GM13976 (cell line): ENCODE results near the gene TRIO.

Experiments used
- DNase-seq: peaks from one replicate; pipeline ENCODE4 v3.0.0; 2012; ENCODE audit warnings: low spot score
- CTCF ChIP-seq: IDR thresholded peaks from 2 replicates; pipeline ENCODE4 v1.5.1; 2012; ENCODE audit warnings: borderline replicate concordance, mild to moderate bottlenecking; ENCODE audit not compliant: insufficient read depth; ENCODE audit errors: extremely low read depth, missing control alignments, control extremely low read depth
- in situ Hi-C: fragments of 300-500 bp; cut with MboI; formaldehyde crosslinking; loops from one replicate; pipeline ENCODE4 v1.12.0; 2022; ENCODE audit warnings: low sequenced_read_pairs, mixed read lengths, inconsistent platforms; ENCODE audit not compliant: unreplicated experiment

TRIO gene

GRCh38 chr5:14107536-14107935 lies 35.6 kb upstream of the TRIO start:
- no peak for DNase-seq
- no peak for TF ChIP-seq CTCF
- in situ Hi-C loops, result loop anchor here (10.0 kb wide), 1 partner anchor 157 kb away; no protein-coding TSS in a partner anchor

- in situ Hi-C loops, result loop anchor here (10.0 kb wide), 1 partner anchor 156 kb away; no protein-coding TSS in a partner anchor
- peak; percentile 69 for DNase-seq
- peak; percentile 59 for TF ChIP-seq CTCF
Observed at GRCh38 chr5:14108170-14108996, 34.8 kb upstream of the TRIO start.

GRCh38 chr5:14109041-14109747 lies 33.9 kb upstream of the TRIO start:
- no peak for TF ChIP-seq CTCF
- in situ Hi-C loops, result loop anchor here (10.0 kb wide), 1 partner anchor 156 kb away; no protein-coding TSS in a partner anchor
- peak; percentile 70 for DNase-seq

- DNase-seq, result no peak
- TF ChIP-seq CTCF, result no peak
- in situ Hi-C loops, result loop anchor here (10.0 kb wide), 1 partner anchor 155 kb away; no protein-coding TSS in a partner anchor
Observed at GRCh38 chr5:14109771-14110170, 33.4 kb upstream of the TRIO start.

- in situ Hi-C loops, result no loop called here
- no peak for DNase-seq
- TF ChIP-seq CTCF, result no peak
Observed at GRCh38 chr5:14110196-14110595, 32.9 kb upstream of the TRIO start.

- TF ChIP-seq CTCF, result no peak
- no peak for DNase-seq
- in situ Hi-C loops, result no loop called here
Observed at GRCh38 chr5:14110680-14111079, 32.5 kb upstream of the TRIO start.
